ENCODE measurements around the gene MUS81. TPM values are rescaled to one million over a fixed set of nuclear protein-coding genes. Genes with fewer than 3 reads are reported as not detected.

MUS81 gene
- total and polyA plus RNA-seq, 2 of the 4 experiments (the other 2 are of a cell fraction): 23.7 to 47.9 TPM

- TF ChIP-seq ELK1 (IDR thresholded peaks at IDR 0.05; ENCODE audit: borderline replicate concordance, low read depth, low read length): no peak
- TF ChIP-seq RCOR1 (IDR thresholded peaks at IDR 0.05; ENCODE audit: insufficient replicate concordance, low read length): no peak
- TF ChIP-seq USF2 (IDR thresholded peaks at IDR 0.05; ENCODE audit: low read depth, low read length): no peak
- no peak for TF ChIP-seq FOS (IDR thresholded peaks at IDR 0.05; ENCODE audit: low read depth, low read length)
- no peak for TF ChIP-seq SMC3 (IDR thresholded peaks at IDR 0.05; ENCODE audit: low read depth, low read length)
- TF ChIP-seq RFX5 (IDR thresholded peaks at IDR 0.05; ENCODE audit: low read depth, low read length): no peak
- no peak for TF ChIP-seq POLR2A (IDR thresholded peaks at IDR 0.05; ENCODE audit: low read depth, low read length)
These were observed 7.2 kb downstream of the MUS81 start (continued) for GRCh38 chr11:65867284-65868071.

Measured in IMR-90 (cell line).